Choroid plexus epithelial cell (primary cell): ENCODE results near the gene RASGRP4.

Experiments used
- DNase-seq: peaks from one replicate; pipeline ENCODE4 v3.0.0-alpha.2; 2010; ENCODE audit warnings: low read depth
- H3K4me3 ChIP-seq: 2 replicates; pipeline ENCODE4 v1.5.1; 2011; ENCODE audit warnings: low read depth, mild to moderate bottlenecking, control low read depth, low read length, moderate library complexity
- TF ChIP-seq, protein P1 (sequence below): conservative IDR thresholded peaks from 2 replicates; pipeline ENCODE4 v1.5.1; 2011; ENCODE audit warnings: low read depth, mild to moderate bottlenecking, control low read depth, inconsistent platforms, low read length, moderate library complexity

The RASGRP4 gene

DNA sequence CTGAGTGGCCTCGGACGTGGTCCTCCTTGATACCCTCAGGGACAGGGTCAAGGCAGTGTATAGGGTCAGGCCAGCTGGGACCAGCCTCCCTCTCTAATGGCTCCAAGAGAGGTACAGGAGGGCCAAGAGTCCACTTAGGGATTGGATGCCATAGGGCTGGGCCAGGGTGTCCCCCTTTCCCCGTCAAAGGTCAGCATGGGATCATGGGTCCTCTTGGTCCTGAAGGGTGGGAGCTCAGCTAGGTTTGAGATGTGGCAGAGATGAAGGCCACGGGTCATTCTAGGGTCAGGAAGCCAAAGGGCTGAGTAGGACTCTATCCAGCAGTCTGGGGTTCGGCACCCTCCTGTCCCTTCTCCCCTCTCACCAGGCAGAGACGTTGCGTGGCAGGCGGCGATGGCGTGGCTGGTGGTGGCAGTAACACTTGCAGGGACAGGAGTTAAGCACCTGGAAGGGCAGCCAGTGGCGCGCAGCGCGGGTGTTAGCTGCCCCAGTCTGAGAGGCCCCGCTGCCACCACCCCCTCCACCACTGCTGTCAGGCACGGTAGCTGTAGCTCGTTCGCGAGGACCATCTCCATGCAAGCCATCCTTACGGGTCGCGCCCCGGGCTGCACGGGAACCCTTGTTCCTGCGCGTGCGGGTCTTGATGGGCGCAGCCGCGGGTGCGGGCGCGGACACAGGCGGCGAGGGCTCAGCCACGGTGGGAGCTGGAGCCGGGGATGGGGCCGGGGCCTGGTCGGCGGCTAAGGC lies 40.8 kb downstream of the RASGRP4 start:
- DNase-seq: no peak
- TF ChIP-seq, protein P1, sequence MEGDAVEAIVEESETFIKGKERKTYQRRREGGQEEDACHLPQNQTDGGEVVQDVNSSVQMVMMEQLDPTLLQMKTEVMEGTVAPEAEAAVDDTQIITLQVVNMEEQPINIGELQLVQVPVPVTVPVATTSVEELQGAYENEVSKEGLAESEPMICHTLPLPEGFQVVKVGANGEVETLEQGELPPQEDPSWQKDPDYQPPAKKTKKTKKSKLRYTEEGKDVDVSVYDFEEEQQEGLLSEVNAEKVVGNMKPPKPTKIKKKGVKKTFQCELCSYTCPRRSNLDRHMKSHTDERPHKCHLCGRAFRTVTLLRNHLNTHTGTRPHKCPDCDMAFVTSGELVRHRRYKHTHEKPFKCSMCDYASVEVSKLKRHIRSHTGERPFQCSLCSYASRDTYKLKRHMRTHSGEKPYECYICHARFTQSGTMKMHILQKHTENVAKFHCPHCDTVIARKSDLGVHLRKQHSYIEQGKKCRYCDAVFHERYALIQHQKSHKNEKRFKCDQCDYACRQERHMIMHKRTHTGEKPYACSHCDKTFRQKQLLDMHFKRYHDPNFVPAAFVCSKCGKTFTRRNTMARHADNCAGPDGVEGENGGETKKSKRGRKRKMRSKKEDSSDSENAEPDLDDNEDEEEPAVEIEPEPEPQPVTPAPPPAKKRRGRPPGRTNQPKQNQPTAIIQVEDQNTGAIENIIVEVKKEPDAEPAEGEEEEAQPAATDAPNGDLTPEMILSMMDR: no peak
- H3K4me3 ChIP-seq: no peak overlapping the region

DNA sequence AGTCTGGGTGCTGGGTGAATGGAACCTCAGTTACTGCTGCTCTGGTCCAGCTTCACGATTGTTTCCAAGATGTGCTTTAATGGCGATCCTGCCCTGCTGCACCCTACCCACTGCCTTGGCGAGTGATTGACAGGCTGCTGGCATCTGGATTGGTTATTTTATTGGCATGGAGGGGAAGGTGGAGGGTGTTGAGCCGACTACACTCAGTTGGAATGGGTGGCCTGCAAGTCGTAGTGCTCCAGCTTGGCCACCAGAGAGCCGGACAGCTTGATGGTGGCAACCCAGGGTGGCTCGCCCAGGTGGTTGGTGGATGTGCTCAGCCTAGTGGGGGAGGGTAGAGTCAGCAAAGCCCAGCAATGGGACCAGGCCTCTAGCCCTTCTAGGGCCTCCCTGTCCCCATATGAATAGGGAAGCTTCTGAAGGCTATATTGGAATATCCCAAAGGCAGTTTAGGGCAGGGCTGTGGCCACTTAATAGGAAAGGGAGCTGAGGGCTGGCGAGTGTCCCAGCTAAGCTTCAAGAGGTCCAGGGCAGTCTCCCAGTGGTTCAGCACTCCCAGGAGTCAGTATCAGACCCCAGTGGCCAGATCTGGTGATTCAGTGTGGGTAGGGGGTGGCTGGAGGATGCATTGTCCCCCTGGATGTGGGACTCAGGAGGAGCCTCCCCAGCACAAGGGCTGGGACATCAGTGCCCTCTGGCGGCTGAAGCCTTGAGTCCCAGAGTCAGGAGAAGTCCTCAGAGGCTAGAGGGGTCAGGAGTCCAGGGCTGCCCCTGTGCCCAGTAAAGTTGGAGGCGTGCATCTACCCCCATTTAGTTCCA lies 41.6 kb downstream of the RASGRP4 start:
- peak; percentile 38 for DNase-seq
- no peak overlapping the region for H3K4me3 ChIP-seq
- TF ChIP-seq, protein P1: peak; percentile 64

DNA sequence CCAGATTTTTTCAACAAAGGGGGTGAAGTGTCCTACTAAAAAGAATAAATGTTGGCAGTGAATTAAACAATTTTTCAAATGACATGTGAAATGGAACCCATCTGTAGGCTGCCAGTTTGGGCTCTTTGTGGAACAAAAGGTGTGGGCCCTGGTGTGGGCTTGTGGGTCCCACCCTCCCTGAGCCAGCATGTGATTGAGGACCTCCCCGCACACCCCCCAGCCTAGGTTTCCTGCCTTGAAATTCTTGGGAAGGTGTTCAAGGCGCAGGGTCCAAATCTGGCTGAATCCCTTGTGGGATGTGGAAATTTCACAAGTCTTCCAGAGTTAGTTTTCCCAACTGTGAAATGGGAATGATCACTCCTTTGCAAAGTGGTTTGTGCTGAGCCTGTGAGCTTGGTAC lies 42.3 kb downstream of the RASGRP4 start:
- no peak for DNase-seq
- TF ChIP-seq, protein P1: no peak
- H3K4me3 ChIP-seq: no peak overlapping the region

DNA sequence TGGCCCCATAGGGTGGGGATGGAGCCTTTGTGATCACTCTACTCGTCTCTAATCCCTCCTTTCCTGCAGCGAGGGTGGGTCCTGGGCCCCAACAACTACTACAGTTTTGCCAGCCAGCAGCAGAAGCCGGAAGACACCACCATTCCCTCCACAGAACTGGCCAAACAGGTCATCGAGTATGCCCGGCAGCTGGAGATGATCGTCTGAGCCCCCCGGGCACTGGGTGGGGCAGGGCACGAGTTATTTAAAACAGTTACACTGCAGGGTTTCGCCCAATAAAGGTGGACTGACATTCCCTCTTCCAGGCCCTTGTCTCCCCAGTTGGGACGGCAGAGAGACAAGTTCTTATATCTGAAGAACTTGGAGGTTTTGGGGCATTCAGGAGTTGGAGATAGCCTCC lies 42.8 kb downstream of the RASGRP4 start:
- DNase-seq: no peak
- no peak overlapping the region for H3K4me3 ChIP-seq
- TF ChIP-seq, protein P1: no peak

DNA sequence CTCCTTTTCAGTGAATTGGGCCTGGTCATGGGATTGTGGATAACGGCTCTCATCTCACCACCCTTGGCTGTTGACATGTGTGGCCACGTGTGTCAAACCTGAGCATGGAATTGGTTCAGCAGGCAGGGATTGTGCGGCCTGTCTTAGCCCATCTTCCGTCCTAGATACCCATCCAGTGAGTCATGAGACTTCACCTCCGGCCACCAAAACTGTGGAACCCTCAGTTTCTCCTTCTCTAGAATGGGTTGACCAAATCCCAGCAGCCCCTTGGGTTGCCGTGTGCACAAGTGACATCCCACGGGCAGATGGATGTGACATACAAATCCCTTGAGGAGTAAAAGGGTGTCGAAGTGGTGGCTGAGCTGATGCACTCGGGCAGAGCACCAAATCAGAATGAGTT lies 44.9 kb downstream of the RASGRP4 start:
- no peak for DNase-seq
- no peak overlapping the region for H3K4me3 ChIP-seq
- TF ChIP-seq, protein P1: no peak

DNA sequence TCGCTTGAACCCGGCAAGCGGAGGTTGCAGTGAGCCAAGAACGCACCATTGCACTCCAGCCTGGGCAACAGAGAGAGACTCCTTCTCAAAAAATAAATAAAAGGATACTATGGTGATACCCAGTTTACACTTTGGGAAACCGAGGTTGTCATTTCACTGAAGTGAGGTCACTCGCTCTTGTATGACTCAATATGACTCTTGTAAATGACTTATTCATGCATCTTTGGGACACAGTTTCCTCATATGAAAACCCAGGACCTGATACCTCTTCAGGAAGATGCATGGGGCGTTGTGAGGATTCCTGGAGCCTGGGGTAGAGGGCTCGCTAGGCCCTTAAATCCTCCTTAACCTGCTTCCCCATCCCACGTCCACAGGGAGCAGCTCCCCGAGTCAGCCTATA lies 47.2 kb downstream of the RASGRP4 start:
- TF ChIP-seq, protein P1: no peak
- no peak for DNase-seq
- H3K4me3 ChIP-seq: no peak overlapping the region
